Activated T-helper 9 cell treated with anti-CD3 and anti-CD28 coated beads, Interleukin-2, amount 50 U/mL, for 16 hours (primary cell): ENCODE measurements around the gene ZNF391.
"Not testable (repeated sequence)": the region's sequence is repeated elsewhere in the genome, so short reads cannot be mapped to it uniquely, and the experiment has no call there.

Experiments used
- DNase-seq: peaks from one replicate; pipeline ENCODE4 v3.0.0-alpha.2; 2020; ENCODE audit warnings: low read depth

ZNF391 gene

DNA sequence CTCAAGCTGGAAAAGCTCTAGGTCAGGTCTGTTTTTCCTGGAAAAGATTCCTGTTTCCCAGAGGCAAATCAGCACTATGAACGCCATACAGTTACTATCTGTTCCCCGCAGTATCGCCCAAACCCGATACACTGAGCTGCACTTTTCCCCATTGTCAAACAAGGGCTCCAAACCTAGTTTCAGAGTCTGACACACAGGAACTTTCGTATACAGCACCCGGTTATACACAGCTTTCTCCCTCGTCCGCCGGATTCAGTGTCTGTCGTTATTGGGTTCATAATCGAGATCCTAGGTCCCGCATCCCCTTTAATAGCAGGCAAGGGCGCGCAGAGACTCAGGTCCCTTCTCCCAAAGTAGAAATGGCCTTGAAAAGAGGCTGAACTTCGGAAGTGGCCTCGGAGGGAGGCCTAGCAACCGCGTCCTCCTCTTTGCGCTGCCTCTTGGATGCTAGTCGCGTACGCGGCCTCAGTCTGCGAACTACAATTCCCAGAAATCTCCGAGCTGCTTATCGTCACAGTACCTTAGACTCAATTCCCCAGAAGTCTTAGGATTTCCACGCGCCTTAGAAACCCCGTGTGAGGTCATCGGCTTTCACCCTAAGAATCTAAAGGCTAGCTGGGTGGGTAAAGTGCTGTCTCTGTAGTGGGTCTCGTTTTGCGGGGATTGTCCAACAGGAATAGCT lies 34.2 kb downstream of the ZNF391 start:
- no peak for DNase-seq

DNA sequence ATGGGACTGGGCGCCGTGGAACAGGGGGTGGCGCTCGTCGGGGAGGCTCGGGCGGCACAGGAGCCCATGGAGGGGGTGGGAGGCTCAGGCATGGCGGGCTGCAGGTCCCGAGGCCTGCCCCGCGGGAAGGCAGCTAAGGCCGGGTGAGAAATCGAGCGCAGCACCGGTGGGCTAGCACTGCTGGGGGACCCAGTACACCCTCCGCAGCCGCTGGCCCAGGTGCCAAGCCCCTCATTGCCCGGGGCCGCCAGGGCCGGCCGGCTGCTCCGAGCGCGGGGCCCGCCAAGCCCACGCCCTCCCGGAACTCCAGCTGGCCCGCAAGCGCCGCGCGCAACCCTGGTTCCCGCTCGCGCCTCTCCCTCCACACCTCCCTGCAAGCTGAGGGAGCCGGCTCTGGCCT lies 36.3 kb downstream of the ZNF391 start:
- DNase-seq, result not testable (repeated sequence)

DNA sequence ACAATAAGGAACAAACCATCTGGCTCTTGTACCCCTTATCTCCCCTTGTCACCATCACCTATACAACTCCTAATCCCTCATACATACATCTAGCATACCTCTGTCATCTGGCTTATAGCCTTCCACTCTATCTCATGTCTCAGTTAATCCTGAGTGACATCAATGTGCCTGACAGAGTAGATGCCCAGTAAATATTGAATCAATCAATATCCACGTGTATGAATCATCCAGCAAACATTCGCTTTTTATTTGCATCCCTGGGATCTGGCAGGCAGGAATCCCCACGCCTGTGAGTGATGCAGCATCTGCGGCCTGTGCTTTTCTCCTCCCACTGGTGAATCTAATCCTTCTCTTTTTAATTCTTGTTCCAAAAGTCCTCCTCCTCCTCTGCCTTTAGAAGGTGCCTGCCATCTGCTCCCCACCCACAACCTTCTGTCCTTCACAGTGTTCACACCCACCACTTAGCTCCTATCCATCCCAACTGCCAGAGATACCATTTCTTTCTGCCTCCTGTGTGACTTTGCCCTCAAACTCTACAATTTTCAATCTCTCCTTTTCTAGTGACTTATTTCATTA lies 37.6 kb downstream of the ZNF391 start:
- no peak for DNase-seq

DNA sequence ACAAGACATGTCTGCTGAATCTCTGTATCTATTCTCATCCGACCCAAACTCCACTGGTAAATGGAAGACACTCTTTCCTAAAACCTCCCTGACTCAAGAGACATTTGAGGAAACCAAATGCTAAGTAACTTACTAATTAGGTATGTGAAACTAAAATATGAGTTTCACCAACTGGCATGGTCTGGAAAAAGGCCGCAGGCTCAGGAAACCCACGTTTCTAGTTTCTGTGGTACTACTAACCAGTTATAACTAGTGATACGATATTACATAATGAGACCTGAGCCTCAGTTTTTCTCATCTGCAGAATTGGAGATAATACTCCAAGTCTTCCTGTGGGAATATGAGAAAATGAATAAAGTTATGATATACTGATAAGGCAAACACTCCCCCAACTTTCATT lies 39.9 kb downstream of the ZNF391 start:
- DNase-seq, result no peak

DNA sequence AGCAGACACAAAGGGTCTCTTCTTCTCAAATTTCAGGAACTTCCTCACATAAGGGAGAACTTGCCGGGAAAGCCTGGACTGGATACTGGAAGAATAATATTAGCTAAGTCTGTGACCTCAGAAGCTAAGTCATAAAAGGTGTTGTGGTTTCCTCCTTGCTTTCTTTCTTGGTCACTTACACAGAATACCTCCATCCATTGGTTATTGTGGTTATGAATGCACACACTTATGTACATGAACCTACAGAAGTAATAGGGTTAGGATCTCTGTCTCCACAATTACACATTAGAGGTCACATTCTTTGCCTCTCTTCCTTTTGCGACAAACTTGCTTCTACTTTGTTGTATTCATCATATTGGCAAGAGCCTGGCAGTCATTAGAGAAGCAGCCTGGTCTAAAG lies 40.4 kb downstream of the ZNF391 start:
- DNase-seq, result no peak

DNA sequence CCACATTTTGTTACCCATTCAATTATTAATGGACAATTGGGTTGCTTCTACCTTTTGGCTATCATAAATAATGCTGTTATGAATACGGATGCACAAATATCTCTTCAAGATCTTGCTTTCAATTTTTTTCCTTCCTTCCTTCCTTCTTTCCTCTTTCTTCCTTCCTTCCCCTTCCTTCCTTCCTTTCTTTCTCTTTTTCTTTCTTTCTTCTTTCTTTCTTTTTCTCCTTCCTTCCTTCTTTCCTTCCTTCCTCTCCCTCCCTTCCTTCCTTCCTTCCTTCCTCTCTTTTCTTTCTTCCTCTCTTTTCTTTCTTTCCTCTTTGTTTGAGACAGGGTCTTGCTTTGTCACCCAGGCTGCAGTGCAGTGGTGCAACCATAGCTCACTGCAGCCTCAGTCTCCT lies 45.2 kb downstream of the ZNF391 start:
- no peak for DNase-seq

DNA sequence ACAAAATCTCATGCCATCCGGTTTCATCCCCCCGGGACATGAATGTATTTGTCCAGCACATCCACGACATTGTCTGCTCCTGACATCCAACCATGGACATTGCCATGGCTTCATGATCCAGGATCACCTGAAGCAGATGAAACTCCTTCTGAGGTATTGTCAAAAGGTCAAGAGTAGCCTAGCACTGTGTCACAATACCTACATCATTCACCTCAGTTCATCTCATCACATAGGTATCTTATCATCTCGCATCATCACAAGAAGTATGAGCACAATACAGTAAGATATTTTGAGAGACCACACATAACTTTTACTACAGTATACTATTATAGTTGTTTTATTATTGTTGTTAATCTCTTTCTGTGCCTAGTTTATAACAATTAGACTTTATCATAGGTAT lies 50.8 kb downstream of the ZNF391 start:
- DNase-seq, result no peak

DNA sequence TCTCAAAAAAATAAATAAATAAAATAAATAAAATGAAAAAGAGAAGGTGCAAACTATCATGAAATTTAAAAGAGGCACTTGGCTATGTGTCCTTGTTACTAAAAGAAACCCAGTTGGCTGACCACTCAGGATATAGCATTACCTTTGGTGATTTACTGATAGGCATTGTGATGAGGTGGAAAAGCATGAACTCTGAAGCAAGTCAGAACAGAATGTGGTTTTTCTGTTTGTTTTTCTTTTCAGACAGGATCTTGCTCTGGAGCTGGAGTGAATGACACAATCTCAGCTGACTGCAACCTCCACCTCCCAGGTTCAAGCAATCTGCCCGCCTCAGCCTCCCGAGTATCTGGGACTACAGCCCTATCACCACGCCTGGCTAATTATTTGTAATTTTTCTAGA lies 52.4 kb downstream of the ZNF391 start:
- no peak for DNase-seq

DNA sequence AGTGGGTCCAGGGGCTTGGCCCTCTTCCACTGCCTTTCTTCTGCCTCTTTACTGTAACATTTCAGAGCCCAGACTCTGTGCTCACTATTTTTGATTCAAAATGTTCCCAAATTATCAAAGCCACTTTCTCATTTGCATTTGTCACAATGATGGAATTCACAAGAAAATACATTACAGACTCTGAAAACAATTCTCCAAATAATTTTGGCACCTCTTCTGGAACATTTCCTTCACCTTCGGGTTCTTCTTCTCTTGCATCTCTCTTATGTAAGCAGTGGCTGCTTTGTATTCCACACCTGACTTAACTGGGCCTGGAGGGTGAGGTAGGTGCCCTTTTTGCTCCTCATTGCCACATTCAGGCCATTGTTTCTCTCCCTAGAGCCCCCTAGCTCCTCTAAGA lies 54.4 kb downstream of the ZNF391 start:
- DNase-seq, result no peak

DNA sequence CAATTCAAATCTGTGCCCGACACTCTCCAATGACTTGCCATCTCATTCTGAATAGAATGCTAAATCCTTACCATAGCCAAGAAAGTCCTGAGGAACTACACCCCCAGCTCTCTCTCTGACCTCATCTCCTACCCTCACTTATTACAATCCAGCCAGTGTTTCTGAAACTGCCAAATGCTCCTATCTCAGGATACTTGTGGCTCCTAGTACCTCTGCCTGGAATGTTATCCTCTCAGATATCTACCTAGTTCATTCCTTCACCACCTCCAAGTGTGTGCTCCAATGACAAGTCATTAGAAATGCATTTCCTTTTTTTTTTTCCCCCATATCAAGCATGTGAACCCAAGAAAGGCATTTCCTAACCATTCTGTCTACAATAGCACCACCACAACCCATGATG lies 59.9 kb downstream of the ZNF391 start:
- DNase-seq, result no peak

DNA sequence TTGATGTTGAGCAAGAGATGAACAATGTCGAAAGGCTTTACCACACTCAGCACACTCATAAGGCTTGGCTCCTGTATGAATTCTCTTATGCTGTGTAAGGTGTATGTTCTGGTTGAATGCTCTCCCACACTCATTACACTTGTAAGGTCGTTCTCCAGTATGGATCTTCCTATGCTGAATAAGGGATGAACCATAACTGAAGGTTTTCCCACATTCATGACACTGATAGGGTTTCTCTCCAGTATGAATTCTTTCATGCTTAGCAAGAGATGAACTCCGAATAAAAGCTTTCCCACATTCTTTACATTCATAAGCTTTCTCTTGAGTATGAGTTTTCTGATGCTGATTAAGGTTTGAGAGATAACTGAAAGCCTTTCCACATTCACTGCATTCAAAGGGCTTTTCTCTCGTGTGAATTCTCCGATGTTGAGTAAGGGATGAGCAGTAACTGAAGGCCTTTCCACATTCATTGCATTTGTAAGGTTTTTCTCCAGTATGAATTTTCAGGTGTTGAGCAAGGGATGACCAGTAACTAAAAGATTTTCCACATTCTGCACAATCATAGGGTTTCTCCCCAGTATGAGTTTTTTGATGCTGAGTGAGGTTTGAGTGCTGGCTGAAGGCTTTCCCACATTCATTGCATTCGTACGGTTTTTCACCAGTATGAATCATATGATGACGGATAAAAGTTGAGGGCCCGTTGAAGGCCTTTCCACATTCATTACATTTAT lies 63.3 kb downstream of the ZNF391 start:
- no peak for DNase-seq

DNA sequence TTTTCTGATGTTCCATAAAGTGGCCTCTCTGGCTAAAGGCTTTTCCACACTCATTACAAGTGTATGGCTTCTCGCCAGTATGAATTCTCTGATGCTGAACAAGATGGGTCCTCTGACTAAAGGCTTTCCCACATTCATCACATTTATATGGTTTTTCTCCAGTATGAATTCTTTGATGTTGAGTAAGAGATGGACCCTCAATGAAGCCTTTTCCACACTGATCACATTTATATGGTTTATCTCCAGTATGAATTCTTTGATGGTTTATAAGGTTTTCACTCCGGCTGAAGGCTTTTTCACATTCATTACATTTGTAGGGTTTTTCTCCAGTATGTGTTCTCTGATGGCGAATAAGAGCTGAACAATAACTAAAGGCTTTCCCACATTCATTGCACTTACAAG lies 63.9 kb downstream of the ZNF391 start:
- no peak for DNase-seq
